GM12891 (cell line): ENCODE results near the gene KCTD18.

Source experiments
- PAX5 ChIP-seq: IDR thresholded peaks from 2 replicates; pipeline ENCODE4 v1.6.1; 2011; ENCODE audit warnings: low read length, moderate library complexity, mild to moderate bottlenecking; ENCODE audit not compliant: insufficient read depth, severe bottlenecking
- POLR2A ChIP-seq: IDR thresholded peaks from 2 replicates; pipeline ENCODE4 v1.6.1; 2011; ENCODE audit warnings: low read depth, low read length, control low read depth
- POLR2AphosphoS5 ChIP-seq: IDR thresholded peaks from 2 replicates; pipeline ENCODE4 v1.6.1; 2011; ENCODE audit warnings: low read depth, low read length, control low read depth
- POU2F2 ChIP-seq: IDR thresholded peaks from 2 replicates; pipeline ENCODE4 v1.6.1; 2011; ENCODE audit warnings: low read depth, mild to moderate bottlenecking, control low read depth, low read length, moderate library complexity
- SPI1 ChIP-seq: IDR thresholded peaks from 2 replicates; pipeline ENCODE4 v1.6.1; 2011; ENCODE audit warnings: low read depth, low read length, control low read depth
- TAF1 ChIP-seq: IDR thresholded peaks from 2 replicates; pipeline ENCODE4 v1.6.1; 2011; ENCODE audit warnings: low read depth, low read length, control low read depth

- TF ChIP-seq TAF1 (no peak), POLR2A (no peak), POLR2AphosphoS5 (no peak), POU2F2 (no peak), SPI1 (no peak), PAX5 (no peak)
Measured at GRCh38 chr2:200456567-200456966, 53.3 kb downstream of the KCTD18 start.
